Muscle of back (tissue), 11 donors: ENCODE results near the gene NT5C3A. TPM values are rescaled to one million over a fixed set of nuclear protein-coding genes. Genes with fewer than 3 reads are reported as not detected.

Experiments
- DNase-seq, 3 donors: peaks; one replicate each; pipeline versions ENCODE4 v3.0.0 to v3.0.0-alpha.2; 2013
- polyA plus RNA-seq, 10 donors: library from polyadenylated mRNA; unstranded; fragments of 120-200 nt; gene quantifications; one replicate each; pipeline ENCODE4 v1.2.1, GENCODE V29; 2013; ENCODE audit not compliant: insufficient read length in 10 of 10

Gene NT5C3A
- polyA plus RNA-seq, 10 donors = 17.9 to 46.1 (median 27.9) TPM

- no peak for DNase-seq
Observed at GRCh38 chr7:33079096-33079495, 16.5 kb upstream of the NT5C3A start.

DNA sequence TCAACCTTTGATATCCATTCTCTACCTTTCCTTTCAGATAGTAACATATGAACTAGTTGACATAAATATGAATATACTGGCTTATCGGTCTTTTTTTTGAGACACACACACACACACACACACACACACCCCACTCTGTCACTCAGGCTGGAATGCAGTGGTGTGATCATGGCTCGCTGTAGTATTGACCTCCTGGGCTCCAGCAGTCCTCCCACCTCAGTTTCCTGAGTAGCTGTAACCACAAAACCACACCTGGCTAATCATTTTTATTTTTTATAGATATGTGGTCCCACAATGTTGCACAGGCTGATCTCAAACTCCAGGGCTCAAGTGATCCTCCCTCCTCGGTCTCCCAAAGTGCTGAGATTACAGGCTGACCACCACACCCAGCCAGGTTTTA lies 14.2 kb upstream of the NT5C3A start:
- DNase-seq = no peak

- DNase-seq = no peak
Observed at GRCh38 chr7:33075818-33076518, 13.4 kb upstream of the NT5C3A start.

DNA sequence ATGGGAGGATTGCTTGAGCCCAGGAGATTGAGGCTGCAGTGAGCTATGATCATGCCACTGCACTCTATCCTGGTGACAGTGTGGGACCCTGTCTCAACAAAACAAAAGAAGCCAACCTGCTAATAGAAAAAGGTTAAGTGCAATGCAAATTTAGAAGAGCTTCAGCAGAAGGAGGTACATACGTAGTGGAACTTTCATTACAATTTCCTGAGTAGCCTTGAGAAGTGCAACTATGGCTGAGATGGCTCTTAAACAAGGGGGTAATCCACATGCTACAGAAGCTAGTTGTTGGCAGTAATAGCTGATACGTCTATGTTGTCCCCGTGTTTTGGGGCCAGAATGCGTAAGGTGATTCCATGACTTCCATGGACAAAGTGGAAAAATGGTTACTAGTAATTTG lies 10.7 kb upstream of the NT5C3A start:
- DNase-seq = no peak

DNA sequence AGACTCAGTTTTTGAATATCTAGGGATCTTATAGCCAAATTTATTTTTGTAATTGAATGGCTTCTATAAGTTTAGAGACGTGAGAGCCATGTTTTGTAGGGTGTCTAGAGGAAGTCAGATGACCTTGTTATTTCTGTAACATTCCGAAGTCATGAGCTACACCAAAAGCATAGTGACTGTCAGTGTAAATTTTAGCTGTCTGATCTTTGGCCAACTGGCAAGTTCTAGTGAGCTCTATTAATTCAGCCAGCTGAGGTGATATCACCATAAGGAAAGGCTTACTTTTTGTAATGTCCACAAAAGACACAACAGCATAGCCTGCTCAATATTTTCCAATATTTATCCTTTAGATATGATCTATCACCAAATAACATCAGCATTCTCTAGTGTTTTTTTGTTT lies 9.9 kb upstream of the NT5C3A start:
- DNase-seq = peak; percentile 27 to 36 (median 36)

GRCh38 chr7:33070831-33071230 lies 8.3 kb upstream of the NT5C3A start:
- DNase-seq = no peak

- DNase-seq = no peak
Observed at GRCh38 chr7:33070277-33070676, 7.7 kb upstream of the NT5C3A start.

GRCh38 chr7:33067921-33068320 lies 5.3 kb upstream of the NT5C3A start:
- DNase-seq = no peak

DNA sequence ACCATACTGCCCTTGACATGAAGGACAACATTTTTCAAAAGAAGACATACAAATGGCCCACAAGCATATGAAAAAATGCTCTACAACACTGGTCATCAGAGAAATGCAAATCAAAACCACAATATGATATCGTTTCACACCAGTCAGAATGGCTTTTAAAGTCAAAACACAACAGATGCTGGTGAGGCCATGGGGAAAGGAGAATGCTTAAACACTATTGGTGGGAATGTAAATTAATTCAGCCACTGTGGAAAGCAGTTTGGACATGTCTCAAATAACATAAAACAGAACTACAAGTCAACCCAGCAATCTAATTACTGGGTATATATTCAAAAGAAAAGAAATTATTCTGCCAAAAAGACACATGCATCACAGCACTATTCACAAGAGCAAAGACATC lies 4.2 kb upstream of the NT5C3A start:
- no peak for DNase-seq

DNA sequence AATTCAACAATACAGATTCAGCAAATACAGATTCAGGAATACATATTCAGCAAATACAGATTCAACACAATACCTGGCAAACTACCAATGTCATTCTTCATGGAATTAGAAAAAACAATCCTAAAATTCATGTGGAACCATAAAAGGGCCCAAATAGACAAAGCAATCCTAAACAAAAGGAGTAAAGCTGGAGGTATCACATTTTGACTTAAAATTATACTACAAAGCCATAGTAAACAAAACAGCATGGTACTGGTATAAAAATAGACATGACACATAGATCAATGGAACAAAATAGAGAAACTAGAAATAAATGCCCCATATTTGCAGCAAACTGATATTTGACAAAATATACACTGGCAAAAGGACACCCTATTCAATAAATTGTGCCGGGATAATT lies 3.4 kb upstream of the NT5C3A start:
- no peak for DNase-seq

- peak; percentile 96 to 100 (median 97) for DNase-seq
Observed at GRCh38 chr7:33062782-33063443, 337 bp upstream of the NT5C3A start.

DNA sequence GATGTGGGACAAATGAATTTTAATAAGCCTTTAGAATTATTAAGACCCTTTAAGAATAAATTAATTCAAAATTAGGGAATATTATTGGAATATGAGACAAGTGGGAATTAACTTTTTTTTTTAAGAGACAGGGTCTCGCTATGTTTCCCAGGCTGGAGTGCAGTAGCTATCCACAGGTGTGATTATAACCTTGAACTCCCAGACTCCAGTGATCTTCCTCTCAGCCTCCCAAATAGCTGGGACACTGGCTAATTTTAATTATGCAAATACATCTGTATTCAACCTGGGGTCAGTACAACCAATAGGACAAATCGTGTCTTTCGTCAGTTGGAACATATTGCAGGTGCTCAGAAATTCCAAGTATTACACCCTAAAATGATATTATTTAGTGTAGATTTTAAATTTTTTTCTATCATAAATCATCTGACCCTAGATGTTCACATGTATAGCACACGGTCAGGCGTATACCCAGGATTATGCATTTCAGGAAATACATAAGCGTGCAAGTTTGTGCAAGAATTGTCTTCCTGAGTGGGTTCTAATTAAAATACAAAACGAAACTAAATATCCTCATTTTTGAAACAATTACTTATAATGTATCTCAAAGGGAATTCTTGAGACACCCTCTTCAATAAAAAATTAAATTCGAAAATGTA lies 1.2 kb downstream of the NT5C3A start:
- no peak for DNase-seq

DNA sequence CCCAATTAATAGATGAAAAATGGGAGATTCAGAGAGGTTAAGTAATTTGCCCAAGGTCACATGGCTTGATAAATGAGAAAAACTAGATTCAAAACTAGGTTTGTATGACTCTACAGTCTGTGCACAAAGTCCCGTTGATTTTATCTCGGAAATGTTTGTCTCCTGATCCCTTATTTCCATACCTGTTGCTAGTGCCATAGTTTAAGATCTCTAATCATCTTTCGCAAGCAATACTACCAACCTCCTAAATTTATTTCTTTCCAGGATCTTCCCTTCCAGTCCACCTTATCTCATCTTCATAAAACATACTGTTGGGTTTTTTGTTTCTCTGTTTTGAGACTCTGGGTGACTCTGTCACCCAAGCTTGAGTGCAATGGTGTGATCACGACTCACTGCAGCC lies 2.9 kb downstream of the NT5C3A start:
- DNase-seq = no peak

- no peak for DNase-seq
Observed at GRCh38 chr7:33055158-33055557, 7.4 kb downstream of the NT5C3A start.

- DNase-seq = no peak
Observed at GRCh38 chr7:33054261-33054964, 8.2 kb downstream of the NT5C3A start.

GRCh38 chr7:33053721-33054120 lies 8.9 kb downstream of the NT5C3A start:
- DNase-seq = no peak

DNA sequence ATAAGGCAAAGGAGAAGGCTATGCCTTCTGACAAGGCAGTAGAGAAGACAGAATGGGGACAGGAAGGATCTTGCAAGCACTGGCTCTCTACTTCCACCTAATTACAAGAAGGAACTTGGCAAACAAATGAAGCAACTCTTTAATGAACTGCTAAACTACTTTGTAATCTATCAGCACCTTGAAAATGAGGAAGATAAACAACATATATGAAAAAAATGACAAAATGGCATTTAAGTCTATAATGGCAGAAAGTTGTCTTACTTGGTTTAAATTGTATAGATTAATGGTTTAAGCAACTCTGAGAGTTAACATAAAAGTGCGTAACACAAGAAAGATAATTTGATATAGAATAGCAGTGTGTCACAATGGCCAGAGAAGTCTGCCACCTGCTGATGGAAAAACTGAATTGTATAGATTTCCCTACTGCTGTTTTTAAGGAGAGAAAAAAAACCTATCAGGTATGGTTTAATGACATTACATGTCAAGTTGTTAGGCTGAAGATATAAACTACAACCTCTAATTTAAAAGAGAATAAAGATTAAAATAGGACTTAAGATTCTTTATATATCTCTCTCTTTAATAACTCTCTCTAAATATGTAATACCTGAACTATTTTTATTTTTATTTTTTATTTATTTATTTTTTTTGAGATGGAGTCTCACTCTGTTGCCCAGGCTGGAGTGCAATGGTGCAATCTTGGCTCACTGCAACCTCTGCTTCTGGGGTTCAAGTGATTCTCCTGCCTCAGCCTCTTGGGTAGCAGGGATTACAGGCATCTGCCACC lies 11.8 kb downstream of the NT5C3A start:
- DNase-seq = peak; percentile 49 to 80 (median 57)

DNA sequence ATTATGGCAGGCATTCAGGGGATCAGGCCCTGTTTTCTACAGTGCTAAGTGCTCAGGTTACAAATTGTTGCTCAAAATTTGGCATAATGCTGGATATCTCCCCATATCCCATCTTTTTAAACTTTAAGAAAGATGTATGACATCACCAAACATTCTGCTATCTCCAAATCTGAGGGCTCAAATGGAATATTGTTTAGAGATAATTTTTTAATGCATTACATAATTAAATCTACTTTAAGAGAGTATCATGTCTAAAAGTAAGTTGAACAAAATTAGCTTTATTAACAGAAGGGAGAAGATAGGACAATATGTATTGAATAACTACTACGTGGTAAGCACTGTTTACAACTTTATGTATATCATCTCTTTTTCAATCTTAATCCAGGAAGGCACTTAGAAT lies 13.9 kb downstream of the NT5C3A start:
- no peak for DNase-seq

DNA sequence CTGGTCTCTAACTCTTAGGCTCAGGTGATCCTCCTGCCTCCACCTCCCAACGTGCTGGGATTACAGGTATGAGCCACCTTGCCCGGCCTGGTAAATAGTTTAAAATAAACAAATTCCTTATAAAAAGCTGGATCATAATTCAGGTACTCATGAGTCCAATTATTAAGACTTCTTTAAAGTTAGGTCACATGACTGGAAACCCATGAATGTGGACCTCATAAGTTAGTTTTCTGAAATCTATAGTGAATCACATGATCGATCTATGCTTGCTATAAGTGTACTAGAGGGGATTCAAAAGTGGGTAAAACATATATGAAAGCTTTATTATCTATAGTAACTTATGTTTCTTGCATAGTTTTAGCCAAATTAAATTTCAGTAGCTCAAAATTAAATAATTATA lies 14.3 kb downstream of the NT5C3A start:
- DNase-seq = no peak

DNA sequence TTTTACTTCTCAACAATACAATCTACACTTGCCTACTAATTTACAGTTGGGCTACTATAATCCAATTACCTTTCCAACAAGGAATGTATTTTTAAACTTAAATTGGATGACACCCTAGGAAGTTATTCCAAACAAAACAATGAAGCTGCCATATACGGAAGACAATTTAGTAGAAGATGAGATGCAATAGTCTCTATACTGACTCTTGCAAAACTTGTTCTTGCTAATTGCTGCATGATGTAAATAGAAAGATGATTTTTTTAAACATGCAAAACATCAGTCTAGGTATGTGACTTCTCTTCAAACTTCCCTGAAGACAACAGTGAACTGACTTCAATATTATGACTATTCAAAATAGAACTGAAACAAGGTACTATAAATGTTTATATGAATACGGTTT lies 17.6 kb downstream of the NT5C3A start:
- peak in 1 of 3 donors; percentile 14 for DNase-seq

- DNase-seq = peak in 1 of 3 donors; percentile 20
Observed at GRCh38 chr7:33044401-33044718, 18.2 kb downstream of the NT5C3A start.
